Testis (tissue), 3 donors: ENCODE measurements around the gene PDGFC. TPM values are rescaled to one million over a fixed set of nuclear protein-coding genes. Genes with fewer than 3 reads are reported as not detected.

Experiments
- DNase-seq: peaks from one replicate; pipeline ENCODE4 v3.0.0-alpha.2; 2019
- H3K27ac ChIP-seq, 2 donors: fragments of 200-600 bp; sonication (generic); one replicate each; pipeline ENCODE4 v1.5.1; 2019
- H3K27me3 ChIP-seq: fragments of 200-600 bp; sonication (generic); one replicate; pipeline ENCODE4 v1.5.1; 2019
- H3K36me3 ChIP-seq: fragments of 200-600 bp; sonication (generic); one replicate; pipeline ENCODE4 v1.5.1; 2017; ENCODE audit warnings: low read depth; ENCODE audit errors: missing control alignments
- H3K4me1 ChIP-seq: fragments of 200-600 bp; sonication (generic); one replicate; pipeline ENCODE4 v1.5.1; 2019
- H3K4me3 ChIP-seq, 2 donors: fragments of 200-600 bp; sonication (generic); one replicate each; pipeline ENCODE4 v1.5.1; 2017 to 2019
- H3K9me3 ChIP-seq: fragments of 200-600 bp; sonication (generic); one replicate; pipeline ENCODE4 v1.5.1; 2017
- CTCF ChIP-seq, 3 experiments: fragments of 450-650 bp in 2 of 3; fragments of 200-600 bp in 1 of 3; sonication (generic) in 1 of 3; IDR thresholded peaks; one replicate each; pipeline ENCODE4 v1.5.1; 2016 to 2019; ENCODE audit warnings: antibody characterized with exemption in 3 of 3, mild to moderate bottlenecking in 2 of 3, moderate library complexity in 1 of 3
- POLR2A ChIP-seq: fragments of 450-650 bp; IDR thresholded peaks from one replicate; pipeline ENCODE4 v1.6.1; 2017; ENCODE audit warnings: antibody characterized with exemption, mild to moderate bottlenecking, moderate library complexity
- WGBS, 2 donors: methylation state at CpG; one replicate each; pipeline ENCODE4 v1.1.5; 2018; 5-methylcytosine and 5-hydroxymethylcytosine counted together
- intact Hi-C: fragments of 100-400 bp; cut with DNase I; formaldehyde crosslinking; loops from one replicate; pipeline ENCODE4 v1.15.1; 2023; ENCODE audit warnings: low total_unique reads
- polyA plus RNA-seq: library from polyadenylated mRNA; stranded (reverse); fragments of 350-450 nt; fragmentation: Illumina TruSeq; extraction: RNeasy Lipid Tissue Mini Kit (QIAGEN cat#74804); gene quantifications from one replicate; pipeline ENCODE4 v1.2.3, GENCODE V29; 2014; ENCODE audit warnings: low read depth, low replicate concordance; ENCODE audit not compliant: insufficient read depth
- total RNA-seq, 2 donors: library from RNA; depleted of rRNA; stranded (reverse); fragments of >200 nt; gene quantifications; one replicate each; pipeline ENCODE4 v1.2.3, GENCODE V29; 2016

PDGFC gene
- total and polyA plus RNA-seq, 3 donors from 2014 or later: 7.8 to 13.8 (median 9.4) TPM

- WGBS, 2 donors: 58 to 80% methylated on average over 4 of the region's 4 CpGs
Observed at GRCh38 chr4:157013656-157014055, 42.1 kb upstream of the PDGFC start.

GRCh38 chr4:157012781-157013180, 41.2 kb upstream of the PDGFC start:
- TF ChIP-seq POLR2A (no peak), CTCF (IDR thresholded peaks at IDR 0.05) (no peak)
- 77 to 85% methylated on average over 2 of the region's 2 CpGs for WGBS, 2 donors
- DNase-seq: no peak

More at GRCh38 chr4:157013656-157014055, 42.1 kb upstream of the PDGFC start:
- DNase-seq: no peak
- intact Hi-C loops: no loop called here
- H3K27me3 ChIP-seq: no peaks in the 10 kb centered on the region
- no peak overlapping the region for H3K27ac ChIP-seq
- no peak overlapping the region for H3K4me3 ChIP-seq
- H3K4me1 ChIP-seq: no peaks in the 10 kb centered on the region
- no peak for TF ChIP-seq POLR2A
- no peak for TF ChIP-seq CTCF (IDR thresholded peaks at IDR 0.05)
- H3K9me3 ChIP-seq: no peaks in the 10 kb centered on the region
- no peaks in the 10 kb centered on the region for H3K36me3 ChIP-seq

GRCh38 chr4:157012296-157012695, 40.7 kb upstream of the PDGFC start:
- Histone ChIP-seq H3K27me3 (no peaks in the 10 kb centered on the region), H3K27ac (no peak overlapping the region), H3K4me3 (no peak overlapping the region), H3K4me1 (no peaks in the 10 kb centered on the region), H3K36me3 (no peaks in the 10 kb centered on the region), H3K9me3 (no peaks in the 10 kb centered on the region)
- intact Hi-C loops: no loop called here
- DNase-seq: no peak
- TF ChIP-seq POLR2A: no peak
- no peak for TF ChIP-seq CTCF (IDR thresholded peaks at IDR 0.05)

More at GRCh38 chr4:157012781-157013180, 41.2 kb upstream of the PDGFC start:
- intact Hi-C loops: no loop called here
- Histone ChIP-seq H3K9me3 (no peaks in the 10 kb centered on the region), H3K27me3 (no peaks in the 10 kb centered on the region), H3K27ac (no peak overlapping the region), H3K4me1 (no peaks in the 10 kb centered on the region), H3K36me3 (no peaks in the 10 kb centered on the region), H3K4me3 (no peak overlapping the region)

GRCh38 chr4:157010630-157011029, 39.0 kb upstream of the PDGFC start:
- DNase-seq: no peak
- no peaks in the 10 kb centered on the region for H3K27me3 ChIP-seq
- no peak for TF ChIP-seq CTCF (IDR thresholded peaks at IDR 0.05)
- TF ChIP-seq POLR2A: no peak
- H3K4me1 ChIP-seq: peaks cover under 1% of the 10 kb centered on the region
- no peaks in the 10 kb centered on the region for H3K36me3 ChIP-seq
- intact Hi-C loops: no loop called here
- H3K9me3 ChIP-seq: no peaks in the 10 kb centered on the region
- no peak overlapping the region for H3K27ac ChIP-seq
- no peak overlapping the region for H3K4me3 ChIP-seq
- 77 to 78% methylated on average over 2 of the region's 2 CpGs for WGBS, 2 donors

GRCh38 chr4:157005831-157006230, 34.2 kb upstream of the PDGFC start:
- Histone ChIP-seq H3K36me3 (no peaks in the 10 kb centered on the region), H3K27me3 (no peaks in the 10 kb centered on the region), H3K9me3 (no peaks in the 10 kb centered on the region), H3K27ac (peak overlapping the region in 1 of 2 donors; percentile 73), H3K4me3 (no peak overlapping the region), H3K4me1 (peaks cover 9% of the 10 kb centered on the region)
- intact Hi-C loops: no loop called here
- WGBS, 2 donors: 91 to 98% methylated on average over 3 of the region's 3 CpGs
- TF ChIP-seq POLR2A (no peak), CTCF (IDR thresholded peaks at IDR 0.05) (no peak)
- DNase-seq: no peak
